PC-9 (cell line): ENCODE measurements around the gene ZBTB7C.

Source experiments
- EZH2 ChIP-seq: fragments of 200-600 bp; sonication (generic); IDR thresholded peaks from 2 replicates; pipeline ENCODE4 v1.8.0; 2017; ENCODE audit warnings: antibody characterized with exemption, low read depth
- TF ChIP-seq, protein P1 (sequence below): fragments of 200-600 bp; sonication (generic); conservative IDR thresholded peaks from 2 replicates; pipeline ENCODE4 v1.6.1; 2017; ENCODE audit warnings: mixed run types, antibody characterized with exemption, mild to moderate bottlenecking, moderate library complexity

DNA sequence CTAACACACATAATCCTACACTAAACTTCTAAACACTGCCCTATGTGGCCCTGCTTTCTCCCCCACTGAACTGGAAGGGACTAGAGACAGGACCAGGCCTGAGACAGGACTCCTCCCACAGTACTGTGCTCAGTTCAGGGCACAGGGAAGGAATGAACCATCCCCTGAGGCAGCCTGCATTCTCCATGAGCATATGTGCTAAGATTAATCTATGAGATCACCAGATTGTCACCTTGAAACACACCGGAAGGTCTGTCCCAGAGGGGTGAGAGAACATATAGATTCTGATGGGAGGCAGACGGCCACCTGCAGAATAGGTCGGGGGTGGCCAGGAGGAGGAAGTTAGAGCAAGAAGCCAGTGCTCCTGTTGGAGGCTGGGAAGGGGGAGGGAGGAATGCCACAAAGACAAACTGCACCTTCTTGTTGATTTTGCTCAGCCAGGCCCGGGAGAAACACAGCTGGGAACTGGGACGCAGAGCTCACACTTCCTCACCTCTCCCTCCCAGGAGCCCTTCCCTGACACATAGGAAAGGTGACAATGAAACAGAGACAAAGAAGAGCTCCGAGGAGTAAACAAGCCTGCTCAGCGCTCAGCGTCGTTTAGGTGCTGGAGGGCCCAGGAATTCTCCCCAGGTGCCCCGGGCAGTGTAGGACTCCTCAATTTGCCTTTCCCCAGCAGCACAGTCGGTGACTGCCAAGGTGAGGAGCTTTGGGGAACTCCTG, 52.1 kb downstream of the ZBTB7C start:
- TF ChIP-seq, protein P1, sequence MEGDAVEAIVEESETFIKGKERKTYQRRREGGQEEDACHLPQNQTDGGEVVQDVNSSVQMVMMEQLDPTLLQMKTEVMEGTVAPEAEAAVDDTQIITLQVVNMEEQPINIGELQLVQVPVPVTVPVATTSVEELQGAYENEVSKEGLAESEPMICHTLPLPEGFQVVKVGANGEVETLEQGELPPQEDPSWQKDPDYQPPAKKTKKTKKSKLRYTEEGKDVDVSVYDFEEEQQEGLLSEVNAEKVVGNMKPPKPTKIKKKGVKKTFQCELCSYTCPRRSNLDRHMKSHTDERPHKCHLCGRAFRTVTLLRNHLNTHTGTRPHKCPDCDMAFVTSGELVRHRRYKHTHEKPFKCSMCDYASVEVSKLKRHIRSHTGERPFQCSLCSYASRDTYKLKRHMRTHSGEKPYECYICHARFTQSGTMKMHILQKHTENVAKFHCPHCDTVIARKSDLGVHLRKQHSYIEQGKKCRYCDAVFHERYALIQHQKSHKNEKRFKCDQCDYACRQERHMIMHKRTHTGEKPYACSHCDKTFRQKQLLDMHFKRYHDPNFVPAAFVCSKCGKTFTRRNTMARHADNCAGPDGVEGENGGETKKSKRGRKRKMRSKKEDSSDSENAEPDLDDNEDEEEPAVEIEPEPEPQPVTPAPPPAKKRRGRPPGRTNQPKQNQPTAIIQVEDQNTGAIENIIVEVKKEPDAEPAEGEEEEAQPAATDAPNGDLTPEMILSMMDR: no peak
- TF ChIP-seq EZH2: no peak
